ENCODE data around the gene ABR. TPM values are rescaled to one million over a fixed set of nuclear protein-coding genes. Genes with fewer than 3 reads are reported as not detected.

The ABR gene
- total RNA-seq, 2 donors from 2014 or later = 159 to 200 TPM

DNA sequence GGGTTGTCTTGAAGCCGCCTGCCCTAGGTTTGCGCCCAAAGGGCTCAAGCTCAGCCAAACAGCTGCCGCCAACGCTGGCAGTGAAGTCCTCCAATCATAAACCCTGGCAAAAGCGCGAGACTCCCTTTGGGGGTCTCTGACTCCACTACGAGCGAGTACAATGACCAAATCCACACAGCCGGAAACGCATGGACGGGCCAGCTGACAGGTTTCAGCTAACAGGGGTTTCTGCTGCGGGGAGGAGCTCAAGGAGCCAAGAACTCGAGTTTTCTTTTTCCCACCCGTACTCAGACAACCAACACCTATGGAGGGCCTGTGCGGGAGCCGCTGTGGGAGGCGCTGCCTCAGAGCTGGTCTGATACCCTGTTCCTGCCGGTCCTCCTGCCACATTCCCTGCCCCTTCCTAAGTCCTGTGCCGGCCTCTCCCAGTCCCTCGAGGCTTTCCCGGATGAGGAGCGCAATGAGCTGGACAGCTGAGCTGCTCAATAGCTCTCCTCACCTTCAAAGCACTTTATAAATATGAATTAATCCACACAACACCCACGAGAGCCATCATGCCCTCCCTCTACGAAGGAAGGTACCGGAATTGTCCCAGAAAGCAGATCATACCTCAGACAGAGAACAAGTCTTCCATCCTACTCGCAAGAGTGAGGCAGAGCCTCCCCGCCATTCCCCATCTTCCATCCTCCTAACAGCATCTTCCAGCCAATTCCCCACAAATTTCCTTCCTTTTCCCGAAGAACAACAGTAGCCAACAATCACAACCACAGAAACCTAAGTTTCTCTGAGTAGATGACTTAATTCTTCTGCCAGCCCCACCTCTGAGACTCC lies 6.1 kb downstream of the ABR start:
- no peak for DNase-seq (ENCODE audit: low spot score)
- H3K4me1 ChIP-seq (ENCODE audit: control insufficient read depth in 1 of 2, low read depth in 2 of 2) = peaks cover 20 to 36% of the 10 kb centered on the region in 2 donors
- no peaks in the 10 kb centered on the region for H3K27me3 ChIP-seq (replicated peaks; ENCODE audit: insufficient read depth)
- no peaks in the 10 kb centered on the region for H3K36me3 ChIP-seq
- no peak for ATAC-seq (ENCODE audit: insufficient number of reproducible peaks, low FRiP score, low read depth)
- H3K4me3 ChIP-seq = no peak overlapping the region
- TF ChIP-seq, protein P1, sequence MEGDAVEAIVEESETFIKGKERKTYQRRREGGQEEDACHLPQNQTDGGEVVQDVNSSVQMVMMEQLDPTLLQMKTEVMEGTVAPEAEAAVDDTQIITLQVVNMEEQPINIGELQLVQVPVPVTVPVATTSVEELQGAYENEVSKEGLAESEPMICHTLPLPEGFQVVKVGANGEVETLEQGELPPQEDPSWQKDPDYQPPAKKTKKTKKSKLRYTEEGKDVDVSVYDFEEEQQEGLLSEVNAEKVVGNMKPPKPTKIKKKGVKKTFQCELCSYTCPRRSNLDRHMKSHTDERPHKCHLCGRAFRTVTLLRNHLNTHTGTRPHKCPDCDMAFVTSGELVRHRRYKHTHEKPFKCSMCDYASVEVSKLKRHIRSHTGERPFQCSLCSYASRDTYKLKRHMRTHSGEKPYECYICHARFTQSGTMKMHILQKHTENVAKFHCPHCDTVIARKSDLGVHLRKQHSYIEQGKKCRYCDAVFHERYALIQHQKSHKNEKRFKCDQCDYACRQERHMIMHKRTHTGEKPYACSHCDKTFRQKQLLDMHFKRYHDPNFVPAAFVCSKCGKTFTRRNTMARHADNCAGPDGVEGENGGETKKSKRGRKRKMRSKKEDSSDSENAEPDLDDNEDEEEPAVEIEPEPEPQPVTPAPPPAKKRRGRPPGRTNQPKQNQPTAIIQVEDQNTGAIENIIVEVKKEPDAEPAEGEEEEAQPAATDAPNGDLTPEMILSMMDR (IDR thresholded peaks at IDR 0.05) = no peak
- H3K27ac ChIP-seq = no peak overlapping the region
- no peaks in the 10 kb centered on the region for H3K9me3 ChIP-seq

DNA sequence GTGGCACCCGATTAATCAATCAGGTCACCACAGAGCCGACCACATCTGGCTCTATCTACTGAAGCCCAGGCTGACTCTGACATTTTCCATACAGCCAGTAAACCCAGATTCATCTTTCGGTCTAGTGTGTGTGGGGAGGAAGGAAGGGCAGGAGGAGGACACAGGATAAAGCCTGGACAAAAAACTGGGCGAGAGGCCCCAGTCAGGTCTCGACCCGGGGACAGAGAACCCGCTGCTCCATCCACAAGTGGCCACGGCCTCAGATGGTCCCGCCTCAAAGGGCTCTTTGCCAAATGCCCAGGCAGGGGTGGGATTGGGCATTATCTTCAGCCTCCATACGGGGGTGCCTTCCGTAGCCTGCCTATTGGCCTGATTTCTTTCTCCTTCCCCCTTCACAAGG lies 7.8 kb downstream of the ABR start:
- Histone ChIP-seq H3K27ac (no peak overlapping the region), H3K9me3 (no peaks in the 10 kb centered on the region), H3K4me3 (no peak overlapping the region), H3K4me1 (ENCODE audit: control insufficient read depth in 1 of 2, low read depth in 2 of 2) (peaks cover 3 to 20% of the 10 kb centered on the region in 2 donors), H3K36me3 (no peaks in the 10 kb centered on the region), H3K27me3 (replicated peaks; ENCODE audit: insufficient read depth) (no peaks in the 10 kb centered on the region)
- no peak for DNase-seq (ENCODE audit: low spot score)
- no peak for ATAC-seq (ENCODE audit: insufficient number of reproducible peaks, low FRiP score, low read depth)
- TF ChIP-seq, protein P1 (IDR thresholded peaks at IDR 0.05) = no peak

DNA sequence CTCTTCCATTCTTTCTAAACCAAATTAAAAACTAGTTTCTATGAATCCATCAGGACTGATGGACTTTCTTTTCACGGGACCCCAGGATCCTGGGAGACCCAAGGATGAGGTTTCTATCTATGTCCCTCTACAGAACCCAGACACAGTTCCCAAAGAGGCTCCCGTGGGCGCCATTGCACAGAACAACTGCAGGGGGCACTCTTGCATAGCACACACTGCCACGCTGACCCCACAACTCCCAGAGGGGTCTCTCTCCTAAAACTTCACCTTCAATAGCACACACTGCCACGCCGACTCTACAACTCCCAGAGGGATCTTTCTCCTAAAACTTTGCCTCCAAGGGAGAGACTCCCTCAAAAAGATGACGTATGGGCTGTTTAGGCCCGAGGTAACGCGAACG lies 9.0 kb downstream of the ABR start:
- Histone ChIP-seq H3K4me1 (ENCODE audit: control insufficient read depth in 1 of 2, low read depth in 2 of 2) (peaks cover 0 to 16% of the 10 kb centered on the region in 2 donors), H3K27me3 (replicated peaks; ENCODE audit: insufficient read depth) (no peaks in the 10 kb centered on the region), H3K36me3 (no peaks in the 10 kb centered on the region), H3K4me3 (no peak overlapping the region), H3K27ac (no peak overlapping the region), H3K9me3 (no peaks in the 10 kb centered on the region)
- ATAC-seq (ENCODE audit: insufficient number of reproducible peaks, low FRiP score, low read depth) (no peak), DNase-seq (ENCODE audit: low spot score) (no peak)
- TF ChIP-seq, protein P1 (IDR thresholded peaks at IDR 0.05) = no peak

DNA sequence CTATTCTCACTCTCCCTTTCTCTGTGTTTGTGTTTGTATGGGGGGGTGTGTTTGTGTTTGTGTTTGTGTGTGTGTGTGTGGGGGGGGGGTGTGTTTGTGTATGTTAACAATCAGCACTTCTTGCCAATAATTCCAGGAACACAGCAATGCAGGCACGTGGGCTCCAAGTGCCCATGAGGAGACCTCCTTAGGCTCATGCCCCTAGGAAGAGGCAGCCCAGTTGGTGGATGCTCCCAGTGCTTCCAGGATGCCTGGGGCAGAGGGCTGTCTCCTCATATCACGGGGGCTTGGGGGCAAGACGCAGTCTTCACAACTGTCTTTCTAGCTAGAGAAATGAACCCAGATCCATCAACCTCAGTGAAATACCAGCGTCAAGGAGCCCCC lies 9.9 kb downstream of the ABR start:
- H3K4me3 ChIP-seq = no peak overlapping the region
- no peaks in the 10 kb centered on the region for H3K36me3 ChIP-seq
- no peaks in the 10 kb centered on the region for H3K27me3 ChIP-seq (replicated peaks; ENCODE audit: insufficient read depth)
- no peaks in the 10 kb centered on the region for H3K9me3 ChIP-seq
- H3K4me1 ChIP-seq (ENCODE audit: control insufficient read depth in 1 of 2, low read depth in 2 of 2) = peaks cover 0 to 16% of the 10 kb centered on the region in 2 donors
- ATAC-seq (ENCODE audit: insufficient number of reproducible peaks, low FRiP score, low read depth) (no peak), DNase-seq (ENCODE audit: low spot score) (no peak)
- H3K27ac ChIP-seq = no peak overlapping the region
- TF ChIP-seq, protein P1 (IDR thresholded peaks at IDR 0.05) = no peak

DNA sequence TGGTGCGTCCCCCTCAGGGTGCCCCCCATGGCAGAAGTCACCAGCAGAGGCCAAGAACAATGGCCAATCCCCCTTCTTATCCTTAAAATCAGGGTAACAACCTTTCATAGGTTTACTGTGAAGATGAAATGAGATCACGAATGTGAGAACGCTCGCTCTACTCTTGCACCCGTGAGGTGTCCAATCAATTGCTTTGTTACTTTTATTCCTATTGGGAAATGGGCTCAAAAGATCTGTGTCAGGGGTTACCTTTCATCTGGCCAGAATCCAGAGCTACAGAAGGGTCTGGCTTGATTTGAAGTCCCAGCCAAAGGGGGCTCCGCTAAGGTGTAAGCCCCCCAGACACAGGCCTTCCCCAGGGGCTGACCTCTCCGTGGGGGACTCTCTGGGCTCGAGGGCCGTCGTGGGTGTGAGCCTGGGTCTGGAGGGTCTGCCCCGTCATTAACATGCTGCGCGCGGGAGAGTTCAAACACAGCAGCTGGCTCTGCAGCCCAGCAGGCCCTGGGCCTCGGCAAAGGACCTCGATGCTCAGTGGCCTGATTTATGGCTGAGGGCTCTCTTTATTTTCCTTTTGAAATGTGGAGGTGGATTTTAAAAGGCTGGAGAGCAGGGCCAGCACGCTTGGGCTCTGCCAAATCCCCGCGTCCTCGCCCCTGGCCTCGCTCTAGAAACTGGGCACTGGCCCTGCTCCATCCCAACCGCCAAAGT lies 10.4 kb downstream of the ABR start:
- Histone ChIP-seq H3K36me3 (no peaks in the 10 kb centered on the region), H3K4me1 (ENCODE audit: control insufficient read depth in 1 of 2, low read depth in 2 of 2) (peaks cover 0 to 16% of the 10 kb centered on the region in 2 donors), H3K9me3 (no peaks in the 10 kb centered on the region), H3K27me3 (replicated peaks; ENCODE audit: insufficient read depth) (no peaks in the 10 kb centered on the region), H3K4me3 (no peak overlapping the region), H3K27ac (no peak overlapping the region)
- DNase-seq (ENCODE audit: low spot score) (no peak), ATAC-seq (ENCODE audit: insufficient number of reproducible peaks, low FRiP score, low read depth) (no peak)
- TF ChIP-seq, protein P1 (IDR thresholded peaks at IDR 0.05) = no peak
